SH-SY5Y (cell line): ENCODE measurements around the gene HTR1D.

ENCODE experiments used
- GATA2 ChIP-seq: IDR thresholded peaks from 2 replicates; pipeline ENCODE4 v1.6.1; 2011; ENCODE audit warnings: mild to moderate bottlenecking, low read depth, low read length
- GATA3 ChIP-seq: IDR thresholded peaks from 2 replicates; pipeline ENCODE4 v1.6.1; 2011; ENCODE audit warnings: low read depth, mild to moderate bottlenecking, low read length, moderate library complexity

HTR1D gene

GRCh38 chr1:23217421-23218115, at the start of gene HTR1D:
Gene HTR1D, minus strand, starts transcription at chr1:23217502. Its CDS starts 23,283 bp downstream, at chr1:23194219.
- no peak for TF ChIP-seq GATA3
- TF ChIP-seq GATA2: no peak

- TF ChIP-seq GATA3 (no peak), GATA2 (no peak)
Measured at GRCh38 chr1:23263380-23263887, 46.1 kb upstream of the HTR1D start.

- TF ChIP-seq GATA3 (no peak), GATA2 (no peak)
Measured at GRCh38 chr1:23254584-23254983, 37.3 kb upstream of the HTR1D start.

- TF ChIP-seq GATA3 (no peak), GATA2 (no peak)
Measured at GRCh38 chr1:23251812-23252211, 34.5 kb upstream of the HTR1D start.

- TF ChIP-seq GATA2 (no peak), GATA3 (no peak)
Measured at GRCh38 chr1:23249787-23250454, 32.6 kb upstream of the HTR1D start.

GRCh38 chr1:23247276-23247675, 30.0 kb upstream of the HTR1D start:
- TF ChIP-seq GATA3: no peak

- TF ChIP-seq GATA3: no peak
- no peak for TF ChIP-seq GATA2
Measured at GRCh38 chr1:23246274-23246673, 29.0 kb upstream of the HTR1D start.

GRCh38 chr1:23244256-23244761, 27.0 kb upstream of the HTR1D start:
- TF ChIP-seq GATA3 (no peak), GATA2 (no peak)

GRCh38 chr1:23242414-23242813, 25.1 kb upstream of the HTR1D start:
- TF ChIP-seq GATA2 (no peak), GATA3 (no peak)

- TF ChIP-seq GATA2 (no peak), GATA3 (no peak)
Measured at GRCh38 chr1:23239638-23240295, 22.5 kb upstream of the HTR1D start.

- no peak for TF ChIP-seq GATA2
- TF ChIP-seq GATA3: no peak
Measured at GRCh38 chr1:23238565-23238964, 21.3 kb upstream of the HTR1D start.

- TF ChIP-seq GATA3 (no peak), GATA2 (no peak)
Measured at GRCh38 chr1:23237508-23237907, 20.2 kb upstream of the HTR1D start.

GRCh38 chr1:23227806-23228205, 10.5 kb upstream of the HTR1D start:
- no peak for TF ChIP-seq GATA3
- TF ChIP-seq GATA2: no peak
